Activated T-helper 17 cell treated with anti-CD3 and anti-CD28 coated beads, Interleukin-2, amount 50 U/mL, for 72 hours (primary cell): ENCODE data around the gene SLPI. TPM values are rescaled to one million over a fixed set of nuclear protein-coding genes. Genes with fewer than 3 reads are reported as not detected.
A peak's percentile ranks its signal among the peaks of the same experiment; 100 is the strongest.

Experiments
- ATAC-seq: fragments of 150-1000 bp; cut with Tn5 transposase; replicated peaks from 2 replicates; pipeline ENCODE4 v1.10.0; 2021; ENCODE audit warnings: mild to moderate bottlenecking, moderate library complexity
- H3K27ac Mint-ChIP-seq: one replicate; pipeline ENCODE4 v1.8.0; 2022; ENCODE audit warnings: mixed read lengths
- H3K27me3 Mint-ChIP-seq: one replicate; pipeline ENCODE4 v1.8.0; 2022; ENCODE audit warnings: mixed read lengths
- H3K36me3 Mint-ChIP-seq: one replicate; pipeline ENCODE4 v1.8.0; 2022; ENCODE audit warnings: low read depth, mild to moderate bottlenecking, mixed read lengths
- H3K4me1 Mint-ChIP-seq: one replicate; pipeline ENCODE4 v1.8.0; 2022; ENCODE audit warnings: mixed read lengths
- H3K4me3 Mint-ChIP-seq: one replicate; pipeline ENCODE4 v1.8.0; 2022; ENCODE audit warnings: mild to moderate bottlenecking, mixed read lengths
- H3K9me3 Mint-ChIP-seq: one replicate; pipeline ENCODE4 v1.8.0; 2022; ENCODE audit warnings: mixed read lengths
- total RNA-seq, 2 donors: library from RNA; stranded (reverse); gene quantifications; one replicate each; pipeline ENCODE4 v1.2.3, GENCODE V29; 2022

SLPI gene
- total RNA-seq, 2 donors from 2014 or later, result not detected

- no peak for ATAC-seq
- Mint-ChIP-seq H3K4me3 (no peak overlapping the region), H3K9me3 (no peaks in the 10 kb centered on the region), H3K27ac (no peak overlapping the region), H3K36me3 (no peaks in the 10 kb centered on the region), H3K4me1 (no peaks in the 10 kb centered on the region), H3K27me3 (peaks cover 33% of the 10 kb centered on the region)
Observed at GRCh38 chr20:45257711-45258110, 3.3 kb upstream of the SLPI start.

GRCh38 chr20:45257161-45257560 is 2.8 kb upstream of the SLPI start:
- H3K4me1 Mint-ChIP-seq, result no peaks in the 10 kb centered on the region
- no peaks in the 10 kb centered on the region for H3K36me3 Mint-ChIP-seq
- H3K27ac Mint-ChIP-seq, result no peak overlapping the region
- no peak for ATAC-seq
- H3K4me3 Mint-ChIP-seq, result no peak overlapping the region
- H3K27me3 Mint-ChIP-seq, result peaks cover 35% of the 10 kb centered on the region
- no peaks in the 10 kb centered on the region for H3K9me3 Mint-ChIP-seq

DNA sequence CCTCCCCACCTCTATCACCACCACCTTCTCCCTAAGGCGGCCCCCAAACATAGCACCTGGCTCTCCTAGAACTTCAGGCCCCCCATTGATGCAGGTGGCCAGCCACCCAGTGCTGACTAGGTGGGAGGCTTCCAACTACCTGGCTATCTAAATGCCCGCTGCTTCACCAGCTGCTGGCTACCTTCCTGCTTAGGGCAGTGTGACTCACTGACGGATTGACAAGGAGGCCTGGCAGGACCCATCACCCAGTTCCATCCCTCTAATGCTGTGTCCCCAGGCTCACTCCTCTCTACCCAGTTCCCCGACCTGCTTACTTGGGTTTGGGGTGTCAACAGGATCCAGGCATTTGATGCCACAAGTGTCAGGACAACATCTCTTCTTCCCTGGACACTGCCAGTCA is 1.1 kb downstream of the SLPI start:
- Mint-ChIP-seq H3K36me3 (no peaks in the 10 kb centered on the region), H3K27me3 (peaks cover 43% of the 10 kb centered on the region), H3K9me3 (no peaks in the 10 kb centered on the region), H3K27ac (no peak overlapping the region), H3K4me3 (no peak overlapping the region), H3K4me1 (no peaks in the 10 kb centered on the region)
- ATAC-seq, result no peak

GRCh38 chr20:45251884-45252560 is 2.3 kb downstream of the SLPI start:
- Mint-ChIP-seq H3K27me3 (peaks cover 53% of the 10 kb centered on the region), H3K36me3 (no peaks in the 10 kb centered on the region), H3K4me1 (no peaks in the 10 kb centered on the region), H3K9me3 (no peaks in the 10 kb centered on the region), H3K4me3 (no peak overlapping the region), H3K27ac (no peak overlapping the region)
- ATAC-seq, result no peak

DNA sequence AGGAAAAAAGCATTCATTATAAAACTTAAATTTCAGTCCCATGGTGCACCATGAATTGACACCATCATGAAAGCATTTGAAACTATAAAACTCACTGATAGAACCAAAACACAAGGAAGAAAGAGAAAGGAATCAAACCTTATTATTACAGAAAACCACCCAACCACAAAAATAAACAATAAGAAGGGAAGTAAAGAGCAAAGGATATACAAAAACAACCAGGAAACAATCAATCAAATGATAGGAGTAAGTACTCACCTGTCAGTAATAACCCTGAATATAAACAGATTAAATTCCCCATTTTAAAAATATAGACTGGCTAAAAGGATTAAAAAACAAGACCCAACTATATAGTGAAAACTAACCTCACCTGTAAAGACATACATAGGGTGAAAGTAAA is 5.8 kb downstream of the SLPI start:
- ATAC-seq, result no peak
- no peaks in the 10 kb centered on the region for H3K4me1 Mint-ChIP-seq
- H3K27ac Mint-ChIP-seq, result no peak overlapping the region
- H3K27me3 Mint-ChIP-seq, result peaks cover 65% of the 10 kb centered on the region
- H3K36me3 Mint-ChIP-seq, result no peaks in the 10 kb centered on the region
- no peaks in the 10 kb centered on the region for H3K9me3 Mint-ChIP-seq
- no peak overlapping the region for H3K4me3 Mint-ChIP-seq

DNA sequence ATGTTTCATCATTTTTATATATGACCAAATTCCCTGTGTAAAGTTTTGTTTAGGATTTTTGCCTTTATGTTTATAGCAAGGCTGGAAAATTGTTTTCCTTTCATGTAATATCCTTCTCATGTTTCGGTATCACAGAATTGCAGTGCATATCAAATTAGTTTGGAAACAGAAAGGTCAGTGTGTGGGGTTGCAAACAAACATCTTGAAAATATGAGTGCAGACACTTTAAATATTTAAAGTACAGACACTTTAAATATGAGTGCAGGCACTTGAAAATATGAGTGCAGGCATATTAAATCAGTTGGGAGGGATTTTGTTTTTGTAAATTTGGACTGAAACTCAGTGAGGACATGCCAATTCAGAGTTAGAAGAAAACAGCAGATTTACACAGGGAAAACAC is 6.5 kb downstream of the SLPI start:
- H3K27ac Mint-ChIP-seq, result no peak overlapping the region
- H3K4me1 Mint-ChIP-seq, result no peaks in the 10 kb centered on the region
- ATAC-seq, result no peak
- no peak overlapping the region for H3K4me3 Mint-ChIP-seq
- H3K36me3 Mint-ChIP-seq, result no peaks in the 10 kb centered on the region
- peaks cover 68% of the 10 kb centered on the region for H3K27me3 Mint-ChIP-seq
- H3K9me3 Mint-ChIP-seq, result no peaks in the 10 kb centered on the region

DNA sequence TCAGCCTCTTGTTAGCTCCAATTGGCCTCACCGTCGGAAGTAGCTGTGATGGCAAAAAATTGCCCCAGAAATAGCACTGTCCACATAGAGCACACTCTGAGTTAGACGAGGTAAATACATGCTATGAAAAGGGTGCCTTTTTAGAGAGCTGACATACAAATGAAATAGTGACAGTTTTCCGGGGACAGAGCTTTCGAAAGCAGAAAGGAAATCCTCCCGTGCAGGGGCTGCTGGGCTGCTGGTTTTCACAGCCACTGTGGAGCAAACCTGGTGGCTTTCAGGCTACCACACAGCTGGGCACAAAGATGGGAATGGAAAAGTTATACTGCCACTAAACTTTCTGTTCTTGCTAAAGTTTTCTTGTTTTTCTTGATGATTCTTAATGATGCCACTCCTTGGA is 8.3 kb downstream of the SLPI start:
- ATAC-seq, result no peak

DNA sequence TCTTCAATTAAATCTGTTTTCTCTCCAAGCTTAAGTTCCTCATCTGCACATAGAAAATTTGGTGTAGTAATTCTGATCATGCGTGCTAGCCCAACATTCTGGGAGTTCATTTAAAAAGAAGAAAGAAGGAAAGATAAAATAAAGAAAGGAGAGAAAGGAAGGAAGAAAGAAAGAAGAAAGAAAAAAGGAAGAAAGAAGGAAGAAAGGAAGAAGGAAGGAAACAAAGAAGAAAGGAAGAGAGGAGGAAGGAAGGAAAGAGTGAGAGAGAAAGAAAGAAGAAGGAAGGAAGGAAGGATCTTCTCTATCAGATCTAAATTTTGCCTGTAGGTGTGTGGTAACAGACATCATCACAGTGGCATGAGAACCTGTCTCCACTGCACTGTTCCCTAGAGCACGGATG is 16.2 kb downstream of the SLPI start:
- Mint-ChIP-seq H3K9me3 (peaks cover 8% of the 10 kb centered on the region), H3K4me1 (no peaks in the 10 kb centered on the region), H3K4me3 (no peak overlapping the region), H3K36me3 (no peaks in the 10 kb centered on the region), H3K27me3 (peaks cover 43% of the 10 kb centered on the region), H3K27ac (no peak overlapping the region)
- no peak for ATAC-seq

More for the DNA sequence above, 8.3 kb downstream of the SLPI start:
- no peaks in the 10 kb centered on the region for H3K9me3 Mint-ChIP-seq
- peaks cover 59% of the 10 kb centered on the region for H3K27me3 Mint-ChIP-seq
- no peaks in the 10 kb centered on the region for H3K4me1 Mint-ChIP-seq
- H3K36me3 Mint-ChIP-seq, result no peaks in the 10 kb centered on the region
- H3K27ac Mint-ChIP-seq, result no peak overlapping the region
- H3K4me3 Mint-ChIP-seq, result no peak overlapping the region

- no peak for ATAC-seq
- peaks cover 44% of the 10 kb centered on the region for H3K27me3 Mint-ChIP-seq
- peaks cover 8% of the 10 kb centered on the region for H3K9me3 Mint-ChIP-seq
- no peaks in the 10 kb centered on the region for H3K4me1 Mint-ChIP-seq
- H3K4me3 Mint-ChIP-seq, result no peak overlapping the region
- H3K36me3 Mint-ChIP-seq, result no peaks in the 10 kb centered on the region
- no peak overlapping the region for H3K27ac Mint-ChIP-seq
Observed at GRCh38 chr20:45235995-45236394, 18.4 kb downstream of the SLPI start.

GRCh38 chr20:45230631-45231030 is 23.7 kb downstream of the SLPI start:
- no peaks in the 10 kb centered on the region for H3K4me1 Mint-ChIP-seq
- no peaks in the 10 kb centered on the region for H3K36me3 Mint-ChIP-seq
- peaks cover 34% of the 10 kb centered on the region for H3K27me3 Mint-ChIP-seq
- H3K4me3 Mint-ChIP-seq, result no peak overlapping the region
- no peak for ATAC-seq
- no peak overlapping the region for H3K27ac Mint-ChIP-seq
- H3K9me3 Mint-ChIP-seq, result peaks cover 5% of the 10 kb centered on the region

GRCh38 chr20:45229264-45230056 is 24.9 kb downstream of the SLPI start:
- Mint-ChIP-seq H3K27me3 (peaks cover 34% of the 10 kb centered on the region), H3K36me3 (no peaks in the 10 kb centered on the region), H3K27ac (no peak overlapping the region), H3K4me3 (no peak overlapping the region), H3K9me3 (peaks cover 4% of the 10 kb centered on the region), H3K4me1 (no peaks in the 10 kb centered on the region)
- peak; percentile 64 for ATAC-seq

DNA sequence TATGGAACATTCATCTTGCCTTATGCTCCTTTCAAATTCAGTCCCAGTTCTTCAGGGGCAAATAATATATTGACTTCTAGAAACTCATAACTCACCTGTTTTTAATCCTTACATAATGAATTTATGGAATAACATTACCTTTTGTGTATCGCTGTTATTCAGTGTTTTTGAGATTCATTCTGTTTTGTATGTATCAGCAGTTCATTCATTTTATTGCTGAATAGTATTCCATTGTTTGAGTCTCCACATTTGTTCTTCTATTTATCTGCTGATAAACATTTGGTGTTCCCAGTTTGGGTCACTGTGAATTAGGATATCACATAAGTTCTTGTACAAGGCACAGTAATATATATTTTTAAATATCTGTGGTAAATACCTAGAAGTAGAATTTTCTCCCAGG is 28.1 kb downstream of the SLPI start:
- no peaks in the 10 kb centered on the region for H3K36me3 Mint-ChIP-seq
- peaks cover 42% of the 10 kb centered on the region for H3K27me3 Mint-ChIP-seq
- ATAC-seq, result no peak
- H3K4me3 Mint-ChIP-seq, result no peak overlapping the region
- H3K9me3 Mint-ChIP-seq, result no peaks in the 10 kb centered on the region
- H3K4me1 Mint-ChIP-seq, result no peaks in the 10 kb centered on the region
- H3K27ac Mint-ChIP-seq, result no peak overlapping the region

GRCh38 chr20:45223136-45223535 is 31.2 kb downstream of the SLPI start:
- Mint-ChIP-seq H3K27ac (no peak overlapping the region), H3K4me3 (no peak overlapping the region), H3K4me1 (no peaks in the 10 kb centered on the region), H3K9me3 (no peaks in the 10 kb centered on the region), H3K27me3 (peaks cover 41% of the 10 kb centered on the region), H3K36me3 (no peaks in the 10 kb centered on the region)
- ATAC-seq, result no peak

- H3K9me3 Mint-ChIP-seq, result no peaks in the 10 kb centered on the region
- no peak for ATAC-seq
- no peak within 1 kb of the TSS for H3K27ac Mint-ChIP-seq
- no peaks in the 10 kb centered on the region for H3K4me1 Mint-ChIP-seq
- no peaks in the 10 kb centered on the region for H3K36me3 Mint-ChIP-seq
- peaks cover 39% of the 10 kb centered on the region for H3K27me3 Mint-ChIP-seq
- no peak within 1 kb of the TSS for H3K4me3 Mint-ChIP-seq
Observed at GRCh38 chr20:45221076-45221475, 33.3 kb downstream of the SLPI start, which contains the start of gene SEMG2. Gene SEMG2, plus strand, starts transcription at chr20:45221373. Its CDS starts 17 bp downstream, at chr20:45221390.

DNA sequence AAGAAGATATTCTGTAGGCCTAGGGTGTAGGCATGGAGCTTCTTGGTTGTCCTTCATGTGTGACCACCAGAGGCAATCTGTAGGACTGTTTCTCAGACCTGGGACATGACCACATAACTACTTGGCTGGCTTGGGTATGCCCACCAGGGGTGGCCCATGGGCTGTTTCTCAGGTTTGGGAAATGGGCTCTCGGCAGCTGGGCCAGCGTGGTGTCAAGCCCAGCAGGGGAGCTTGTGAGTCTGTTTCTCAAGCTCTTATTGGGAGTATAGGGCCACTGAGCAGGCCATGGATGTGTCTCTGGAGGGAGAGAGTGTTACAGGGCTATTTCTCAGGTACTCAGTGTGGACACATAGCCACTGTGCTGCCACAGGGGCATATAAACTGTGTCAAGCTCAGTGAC is 35.7 kb downstream of the SLPI start:
- Mint-ChIP-seq H3K4me3 (no peak overlapping the region), H3K36me3 (no peaks in the 10 kb centered on the region)

More for the DNA sequence above, 35.7 kb downstream of the SLPI start:
- Mint-ChIP-seq H3K27ac (no peak overlapping the region), H3K9me3 (no peaks in the 10 kb centered on the region), H3K27me3 (peaks cover 46% of the 10 kb centered on the region), H3K4me1 (no peaks in the 10 kb centered on the region)
- no peak for ATAC-seq
